GM18498 (cell line): ENCODE results near the gene PCNX2.
A peak's percentile ranks its signal among the peaks of the same experiment; 100 is the strongest.

Experiments used
- ATAC-seq: cut with Tn5 transposase; IDR thresholded peaks from one replicate; pipeline ENCODE4 v1.9.1; 2021; ENCODE audit warnings: mild to moderate bottlenecking, moderate library complexity; ENCODE audit not compliant: unreplicated experiment

Gene PCNX2

GRCh38 chr1:232968391-232968790 lies 327.1 kb downstream of the PCNX2 start:
- no peak for ATAC-seq

- ATAC-seq = no peak
Observed at GRCh38 chr1:232966663-232967062, 328.9 kb downstream of the PCNX2 start.

- ATAC-seq = no peak
Observed at GRCh38 chr1:232965912-232966217, 329.7 kb downstream of the PCNX2 start.

- no peak for ATAC-seq
Observed at GRCh38 chr1:232965124-232965911, 330.2 kb downstream of the PCNX2 start.

- ATAC-seq = no peak
Observed at GRCh38 chr1:232964601-232965000, 330.9 kb downstream of the PCNX2 start.

GRCh38 chr1:232962761-232963745 lies 332.5 kb downstream of the PCNX2 start:
- no peak for ATAC-seq

GRCh38 chr1:232958067-232958466 lies 337.5 kb downstream of the PCNX2 start:
- no peak for ATAC-seq

- no peak for ATAC-seq
Observed at GRCh38 chr1:232956081-232956480, 339.4 kb downstream of the PCNX2 start.

GRCh38 chr1:232954594-232955365 lies 340.7 kb downstream of the PCNX2 start:
- no peak for ATAC-seq

GRCh38 chr1:232952514-232953499 lies 342.7 kb downstream of the PCNX2 start:
- ATAC-seq = peak; percentile 68

GRCh38 chr1:232951605-232952004 lies 343.9 kb downstream of the PCNX2 start:
- no peak for ATAC-seq

- ATAC-seq = no peak
Observed at GRCh38 chr1:232951180-232951579, 344.3 kb downstream of the PCNX2 start.

GRCh38 chr1:232950197-232951176 lies 345.0 kb downstream of the PCNX2 start, which contains the start of gene NTPCR:
Gene NTPCR (plus strand): TSS chr1:232950611. CDS start chr1:232950711, 100 bp downstream.
- peak; percentile 86 for ATAC-seq

GRCh38 chr1:232949636-232950196 lies 345.8 kb downstream of the PCNX2 start:
- ATAC-seq = no peak

- no peak for ATAC-seq
Observed at GRCh38 chr1:232944347-232944746, 351.2 kb downstream of the PCNX2 start.

- peak; percentile 60 for ATAC-seq
Observed at GRCh38 chr1:232943679-232944252, 351.8 kb downstream of the PCNX2 start.

GRCh38 chr1:232942413-232943294 lies 352.9 kb downstream of the PCNX2 start:
- ATAC-seq = no peak
